OCI-LY7 (cell line): ENCODE results near the gene SPACA7. TPM values are rescaled to one million over a fixed set of nuclear protein-coding genes. Genes with fewer than 3 reads are reported as not detected.

Experiments
- BruUV-seq: library from RNA; stranded (reverse); fragments of 400-500 nt; replicated peaks from 2 replicates; lab custom pipeline; 2021; lab: Mats Ljungman, UMichigan
- CTCF ChIA-PET: fragments of 300-600 bp; sonication (Branson Sonifier 250); formaldehyde crosslinking; loops from one replicate; lab custom pipeline; 2022; ENCODE audit warnings: antibody characterized with exemption; ENCODE audit not compliant: unreplicated experiment; lab: Charles Lee
- POLR2A ChIA-PET: fragments of 300-600 bp; sonication (Branson Sonifier 250); formaldehyde crosslinking; loops from one replicate; lab custom pipeline; 2022; ENCODE audit warnings: antibody characterized with exemption; lab: Charles Lee
- DNase-seq: peaks from one replicate; pipeline ENCODE4 v3.0.0-alpha.2; 2015; ENCODE audit warnings: low spot score
- H2AFZ ChIP-seq: fragments of 200-600 bp; sonication (generic), shearing (Covaris generic); 2 replicates; pipeline ENCODE4 v1.6.1; 2014; ENCODE audit warnings: mild to moderate bottlenecking, antibody characterized with exemption, low read length, moderate library complexity
- H3K27ac ChIP-seq: fragments of 200-600 bp; sonication (generic); 2 replicates; pipeline ENCODE4 v1.5.1; 2014; ENCODE audit warnings: mixed run types, low read depth, mild to moderate bottlenecking, moderate library complexity, low read length, inconsistent platforms; ENCODE audit not compliant: poor library complexity, severe bottlenecking
- H3K36me3 ChIP-seq: fragments of 200-600 bp; sonication (generic); 2 replicates; pipeline ENCODE4 v1.6.1; 2014; ENCODE audit warnings: mild to moderate bottlenecking, antibody characterized with exemption, low read length, moderate library complexity, mixed read lengths; ENCODE audit not compliant: insufficient read depth
- H3K4me1 ChIP-seq: fragments of 200-600 bp; sonication (generic); 2 replicates; pipeline ENCODE4 v1.5.1; 2014; ENCODE audit warnings: mild to moderate bottlenecking, low read length; ENCODE audit not compliant: insufficient read depth, poor library complexity, severe bottlenecking
- H3K4me2 ChIP-seq: fragments of 200-600 bp; sonication (generic); 2 replicates; pipeline ENCODE4 v1.6.1; 2014; ENCODE audit warnings: mild to moderate bottlenecking, low read length
- H3K4me3 ChIP-seq: fragments of 200-600 bp; sonication (generic); 2 replicates; pipeline ENCODE4 v1.5.1; 2014; ENCODE audit warnings: mild to moderate bottlenecking, low read depth, low read length; ENCODE audit not compliant: poor library complexity, severe bottlenecking
- H3K79me2 ChIP-seq: fragments of 200-600 bp; sonication (generic); 2 replicates; pipeline ENCODE4 v1.6.1; 2016; ENCODE audit warnings: low read depth, mild to moderate bottlenecking, low read length, moderate library complexity, mixed read lengths; ENCODE audit not compliant: insufficient read depth
- H3K9me2 ChIP-seq: fragments of 200-600 bp; sonication (generic); 2 replicates; pipeline ENCODE4 v1.6.1; 2016; ENCODE audit warnings: mild to moderate bottlenecking, low read length, mixed read lengths; ENCODE audit not compliant: insufficient read depth
- H3K9me3 ChIP-seq: fragments of 200-600 bp; sonication (generic); 2 replicates; pipeline ENCODE4 v1.6.1; 2014; ENCODE audit warnings: mild to moderate bottlenecking, mixed run types, low read length, mixed read lengths
- H4K20me1 ChIP-seq: fragments of 200-600 bp; sonication (generic); 2 replicates; pipeline ENCODE4 v1.6.1; 2014; ENCODE audit warnings: mild to moderate bottlenecking, antibody characterized with exemption, low read length, moderate library complexity, mixed read lengths; ENCODE audit not compliant: insufficient read depth
- CTCF ChIP-seq: fragments of 200-600 bp; sonication (generic); conservative IDR thresholded peaks from 2 replicates; pipeline ENCODE4 v1.5.1; 2014; ENCODE audit warnings: mild to moderate bottlenecking, antibody characterized with exemption, low read length, moderate library complexity, mixed read lengths
- EZH2phosphoT487 ChIP-seq: fragments of 200-600 bp; sonication (generic); IDR thresholded peaks from 2 replicates; pipeline ENCODE4 v1.6.1; 2018; ENCODE audit warnings: low read depth, borderline replicate concordance, mild to moderate bottlenecking, mixed run types, antibody characterized with exemption, low read length, moderate library complexity, mixed read lengths
- intact Hi-C: fragments of 100-400 bp; cut with micrococcal nuclease; formaldehyde crosslinking; loops from one replicate; pipeline ENCODE4 v1.10.0; 2022; ENCODE audit not compliant: unreplicated experiment
- total RNA-seq, 2 experiments: library from RNA; depleted of rRNA in 1 of 2; stranded (reverse); fragments of >200 nt in 1 of 2; shearing (Covaris generic) in 1 of 2; gene quantifications; 2 replicates each; pipeline ENCODE4 v1.2.3, GENCODE V29; 2014 to 2022

Gene SPACA7
- total RNA-seq, 2 experiments from 2014 or later, result not detected

DNA sequence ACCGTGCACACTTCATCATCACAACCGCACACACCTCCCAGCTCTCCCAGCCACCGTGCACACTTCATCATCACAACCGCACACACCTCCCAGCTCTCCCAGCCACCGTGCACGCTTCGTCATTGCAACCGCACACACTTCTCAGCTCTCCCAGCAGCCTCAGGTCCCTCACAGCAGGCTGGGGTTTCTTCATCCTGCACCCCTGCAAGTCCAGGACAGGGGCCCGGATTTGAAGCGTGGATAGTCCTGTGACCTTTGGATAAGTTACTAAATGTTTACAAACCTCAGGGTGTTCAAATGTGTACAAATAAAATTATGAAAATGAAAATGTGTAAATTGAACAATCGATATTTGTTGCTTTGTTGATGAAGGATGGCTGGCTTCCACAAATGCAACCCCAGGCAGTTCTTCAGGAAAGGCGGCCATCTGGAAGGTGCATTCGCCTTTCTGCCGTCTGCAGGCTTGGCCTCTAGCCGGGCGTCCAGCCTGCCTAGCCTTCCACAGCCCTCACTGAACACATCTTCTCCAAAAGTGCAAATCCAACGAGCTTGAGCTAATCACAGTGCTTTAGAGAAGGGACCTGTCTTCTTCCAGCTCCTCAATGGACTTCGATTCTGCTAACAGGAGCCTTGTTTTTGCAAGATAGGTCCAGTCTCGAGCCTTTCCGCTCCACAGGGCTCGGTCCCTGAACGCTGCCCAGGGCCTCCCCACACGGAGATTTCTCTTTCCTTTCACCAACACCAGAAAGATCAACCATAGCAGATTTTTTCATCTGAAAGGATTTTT lies 74.2 kb downstream of the SPACA7 start:
- Histone ChIP-seq H3K4me3 (no peak overlapping the region), H3K4me2 (no peak overlapping the region), H3K79me2 (no peaks in the 10 kb centered on the region), H3K9me3 (no peaks in the 10 kb centered on the region), H3K4me1 (no peaks in the 10 kb centered on the region), H3K9me2 (no peaks in the 10 kb centered on the region), H2AFZ (no peak overlapping the region), H3K27ac (no peak overlapping the region), H3K36me3 (no peaks in the 10 kb centered on the region), H4K20me1 (no peaks in the 10 kb centered on the region)
- no peak for DNase-seq
- TF ChIP-seq EZH2phosphoT487 (no peak), CTCF (no peak)
- ChIA-PET CTCF (no interaction called here), POLR2A (no interaction called here)
- BruUV-seq, result no TSS peak
- intact Hi-C loops, result no loop called here

DNA sequence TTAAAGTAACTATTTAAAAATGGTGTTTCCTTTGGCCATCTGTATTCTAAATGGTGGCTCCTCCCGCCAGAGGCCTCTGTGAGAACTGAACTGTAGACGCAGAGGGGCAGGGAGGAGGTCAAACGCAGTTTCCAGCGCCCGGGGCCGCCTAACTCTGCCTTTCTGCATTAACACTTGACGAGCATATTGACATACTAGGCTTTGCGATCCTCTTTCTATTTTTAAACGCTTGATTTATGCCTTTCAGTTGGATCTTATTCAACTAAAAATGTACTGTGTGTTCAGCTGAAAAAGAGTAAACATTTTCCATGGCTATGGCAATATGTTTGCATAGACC lies 74.7 kb downstream of the SPACA7 start:
- POLR2A ChIA-PET, result no interaction called here
- no peak overlapping the region for H2AFZ ChIP-seq
- H3K79me2 ChIP-seq, result no peaks in the 10 kb centered on the region
- H3K9me3 ChIP-seq, result no peaks in the 10 kb centered on the region
- no peaks in the 10 kb centered on the region for H4K20me1 ChIP-seq
- no peak overlapping the region for H3K27ac ChIP-seq
- no peak overlapping the region for H3K4me2 ChIP-seq
- intact Hi-C loops, result no loop called here
- no peak for DNase-seq
- H3K36me3 ChIP-seq, result no peaks in the 10 kb centered on the region
- CTCF ChIA-PET, result no interaction called here
- no peaks in the 10 kb centered on the region for H3K4me1 ChIP-seq
- no peaks in the 10 kb centered on the region for H3K9me2 ChIP-seq
- no peak for TF ChIP-seq CTCF
- no peak for TF ChIP-seq EZH2phosphoT487
- BruUV-seq, result no TSS peak
- no peak overlapping the region for H3K4me3 ChIP-seq
